GM12878 (cell line): Measurements from ENCODE around the gene CHMP4B. TPM values are rescaled to one million over a fixed set of nuclear protein-coding genes. Genes with fewer than 3 reads are reported as not detected.

Experiments
- polyA plus RNA-seq, 11 experiments: library from polyadenylated mRNA; depleted of rRNA in 4 of 11; unstranded in 6 of 11; stranded (reverse) in 5 of 11; fragments of >200 nt; fragmentation: Nextera tagmentation in 4 of 11; fragmentation: Illumina TruSeq in 1 of 11; extraction: Ambion mirVana in 4 of 11; extraction: Trizol in 1 of 11; gene quantifications; 1 replicate in 1 of 11; 2 replicates in 10 of 11; pipeline versions ENCODE4 v1.2.1 to v1.2.3, GENCODE V29; 2011 to 2016; ENCODE audit warnings: inconsistent platforms in 2 of 11, missing spikeins in 2 of 11, low read depth in 1 of 11
- total RNA-seq, 4 experiments: library from RNA; depleted of rRNA in 3 of 4; stranded (reverse); fragments of >200 nt in 3 of 4; fragmentation: Illumina TruSeq in 1 of 4; extraction: Trizol in 1 of 4; gene quantifications; 2 replicates each; pipeline versions ENCODE4 v1.2.1 to v1.2.3, GENCODE V29; 2013 to 2021

CHMP4B gene
- total and polyA plus RNA-seq, 10 of the 15 experiments (the other 5 are each of a cell fraction or from before 2014, with no cell fraction given): 4.2 to 118 (median 49.6) TPM

Other genes with a start within 250 kb of the CHMP4B start
- 0.27 TPM in 1 of 2 replicates, not detected in the other for gene C20orf144, start 149.0 kb upstream of the CHMP4B start, total RNA-seq (2014; rRNA removed)
- gene C20orf144, start 149.0 kb upstream of the CHMP4B start, total RNA-seq (2014; rRNA removed; fragmentation: Illumina TruSeq; extraction: Trizol): 0.05 and 0.13 TPM in 2 replicates
- gene C20orf144, start 149.0 kb upstream of the CHMP4B start, total RNA-seq (2021): 0.11 and 0.23 TPM in 2 replicates
- gene C20orf144, start 149.0 kb upstream of the CHMP4B start, polyA plus RNA-seq (2011; rRNA removed): 0.07 and 0.12 TPM in 2 replicates
- gene C20orf144, start 149.0 kb upstream of the CHMP4B start, polyA plus RNA-seq (2014; fragmentation: Illumina TruSeq; extraction: Trizol): 0.17 and 0.24 TPM in 2 replicates
- under 1 TPM in 1 of 2 experiments, not detected in 1; 0.04 TPM for gene C20orf144, start 149.0 kb upstream of the CHMP4B start, polyA plus RNA-seq (2014; fragmentation: Nextera tagmentation; extraction: Ambion mirVana)
- gene C20orf144, start 149.0 kb upstream of the CHMP4B start, polyA plus RNA-seq (2014; rRNA removed): 0.27 and 0.61 TPM in 2 replicates
- gene C20orf144, start 149.0 kb upstream of the CHMP4B start, polyA plus RNA-seq (2016; fragmentation: Nextera tagmentation; extraction: Ambion mirVana): under 1 TPM; 0.32 to 0.62 TPM
- 4.3 and 5.0 TPM in 2 replicates for gene ACTL10, start 144.4 kb upstream of the CHMP4B start, total RNA-seq (2014; rRNA removed)
- gene ACTL10, start 144.4 kb upstream of the CHMP4B start, total RNA-seq (2014; rRNA removed; fragmentation: Illumina TruSeq; extraction: Trizol): 0.28 and 0.49 TPM in 2 replicates
- gene ACTL10, start 144.4 kb upstream of the CHMP4B start, total RNA-seq (2021): 3.6 and 3.7 TPM in 2 replicates
- gene ACTL10, start 144.4 kb upstream of the CHMP4B start, polyA plus RNA-seq (2011; rRNA removed): 0.04 and 0.12 TPM in 2 replicates
- 0.21 TPM in 1 of 2 replicates, not detected in the other for gene ACTL10, start 144.4 kb upstream of the CHMP4B start, polyA plus RNA-seq (2014; fragmentation: Illumina TruSeq; extraction: Trizol)
- gene ACTL10, start 144.4 kb upstream of the CHMP4B start, polyA plus RNA-seq (2014; fragmentation: Nextera tagmentation; extraction: Ambion mirVana): under 1 TPM; 0.16 to 0.46 TPM
- 1.3 and 2.4 TPM in 2 replicates for gene ACTL10, start 144.4 kb upstream of the CHMP4B start, polyA plus RNA-seq (2014; rRNA removed)
- gene ACTL10, start 144.4 kb upstream of the CHMP4B start, polyA plus RNA-seq (2016; fragmentation: Nextera tagmentation; extraction: Ambion mirVana): 1 to 10 TPM; 3.6 to 4.7 TPM
- 14.3 and 15.6 TPM in 2 replicates for gene NECAB3, start 136.9 kb upstream of the CHMP4B start, total RNA-seq (2014; rRNA removed)
- gene NECAB3, start 136.9 kb upstream of the CHMP4B start, total RNA-seq (2014; rRNA removed; fragmentation: Illumina TruSeq; extraction: Trizol): 7.3 and 7.6 TPM in 2 replicates
- 13.6 and 14.2 TPM in 2 replicates for gene NECAB3, start 136.9 kb upstream of the CHMP4B start, total RNA-seq (2021)
- 2.1 and 3.6 TPM in 2 replicates for gene NECAB3, start 136.9 kb upstream of the CHMP4B start, polyA plus RNA-seq (2011; rRNA removed)
- 3.4 and 4.6 TPM in 2 replicates for gene NECAB3, start 136.9 kb upstream of the CHMP4B start, polyA plus RNA-seq (2014; fragmentation: Illumina TruSeq; extraction: Trizol)
- gene NECAB3, start 136.9 kb upstream of the CHMP4B start, polyA plus RNA-seq (2014; fragmentation: Nextera tagmentation; extraction: Ambion mirVana): 1 to 10 TPM in 1 of 2 experiments, under 1 TPM in 1; 0.21 to 1.3 TPM
- gene NECAB3, start 136.9 kb upstream of the CHMP4B start, polyA plus RNA-seq (2014; rRNA removed): 14.5 and 17.0 TPM in 2 replicates
- gene NECAB3, start 136.9 kb upstream of the CHMP4B start, polyA plus RNA-seq (2016; fragmentation: Nextera tagmentation; extraction: Ambion mirVana): 1 to 10 TPM; 7.0 to 8.5 TPM
- gene E2F1, start 125.0 kb upstream of the CHMP4B start, total RNA-seq (2014; rRNA removed): 31.6 and 36.7 TPM in 2 replicates
- 22.8 and 26.1 TPM in 2 replicates for gene E2F1, start 125.0 kb upstream of the CHMP4B start, total RNA-seq (2014; rRNA removed; fragmentation: Illumina TruSeq; extraction: Trizol)
- gene E2F1, start 125.0 kb upstream of the CHMP4B start, total RNA-seq (2021): 41.5 and 43.2 TPM in 2 replicates
- 10.0 and 17.8 TPM in 2 replicates for gene E2F1, start 125.0 kb upstream of the CHMP4B start, polyA plus RNA-seq (2011; rRNA removed)
- gene E2F1, start 125.0 kb upstream of the CHMP4B start, polyA plus RNA-seq (2014; fragmentation: Illumina TruSeq; extraction: Trizol): 13.0 and 21.6 TPM in 2 replicates
- gene E2F1, start 125.0 kb upstream of the CHMP4B start, polyA plus RNA-seq (2014; fragmentation: Nextera tagmentation; extraction: Ambion mirVana): 1 to 10 TPM in 1 of 2 experiments, under 1 TPM in 1; 0.29 to 2.1 TPM
- 50.2 and 55.4 TPM in 2 replicates for gene E2F1, start 125.0 kb upstream of the CHMP4B start, polyA plus RNA-seq (2014; rRNA removed)
- gene E2F1, start 125.0 kb upstream of the CHMP4B start, polyA plus RNA-seq (2016; fragmentation: Nextera tagmentation; extraction: Ambion mirVana): 10 to 100 TPM in 1 of 2 experiments, 1 to 10 TPM in 1; 3.2 to 16.7 TPM
- 7.5 and 9.7 TPM in 2 replicates for gene PXMP4, start 91.0 kb upstream of the CHMP4B start, total RNA-seq (2014; rRNA removed)
- 2.1 and 3.6 TPM in 2 replicates for gene PXMP4, start 91.0 kb upstream of the CHMP4B start, total RNA-seq (2014; rRNA removed; fragmentation: Illumina TruSeq; extraction: Trizol)
- 7.6 and 8.9 TPM in 2 replicates for gene PXMP4, start 91.0 kb upstream of the CHMP4B start, total RNA-seq (2021)
- gene PXMP4, start 91.0 kb upstream of the CHMP4B start, polyA plus RNA-seq (2011; rRNA removed): 2.7 and 4.9 TPM in 2 replicates
- 1.3 and 5.4 TPM in 2 replicates for gene PXMP4, start 91.0 kb upstream of the CHMP4B start, polyA plus RNA-seq (2014; fragmentation: Illumina TruSeq; extraction: Trizol)
- gene PXMP4, start 91.0 kb upstream of the CHMP4B start, polyA plus RNA-seq (2014; fragmentation: Nextera tagmentation; extraction: Ambion mirVana): 10 to 100 TPM; 12.2 to 19.2 TPM
- 4.8 and 5.7 TPM in 2 replicates for gene PXMP4, start 91.0 kb upstream of the CHMP4B start, polyA plus RNA-seq (2014; rRNA removed)
- gene PXMP4, start 91.0 kb upstream of the CHMP4B start, polyA plus RNA-seq (2016; fragmentation: Nextera tagmentation; extraction: Ambion mirVana): 10 to 100 TPM; 14.2 to 15.7 TPM
- gene ZNF341, start 79.4 kb upstream of the CHMP4B start, total RNA-seq (2014; rRNA removed): 1.5 and 2.8 TPM in 2 replicates
- gene ZNF341, start 79.4 kb upstream of the CHMP4B start, total RNA-seq (2014; rRNA removed; fragmentation: Illumina TruSeq; extraction: Trizol): 1.1 and 1.4 TPM in 2 replicates
- gene ZNF341, start 79.4 kb upstream of the CHMP4B start, total RNA-seq (2021): 4.0 and 5.0 TPM in 2 replicates
- gene ZNF341, start 79.4 kb upstream of the CHMP4B start, polyA plus RNA-seq (2011; rRNA removed): 0.86 and 2.5 TPM in 2 replicates
- gene ZNF341, start 79.4 kb upstream of the CHMP4B start, polyA plus RNA-seq (2014; fragmentation: Illumina TruSeq; extraction: Trizol): 0.63 and 2.4 TPM in 2 replicates
- gene ZNF341, start 79.4 kb upstream of the CHMP4B start, polyA plus RNA-seq (2014; fragmentation: Nextera tagmentation; extraction: Ambion mirVana): under 1 TPM; 0.18 to 0.46 TPM
- 3.0 and 4.1 TPM in 2 replicates for gene ZNF341, start 79.4 kb upstream of the CHMP4B start, polyA plus RNA-seq (2014; rRNA removed)
- 1 to 10 TPM; 3.8 to 4.0 TPM for gene ZNF341, start 79.4 kb upstream of the CHMP4B start, polyA plus RNA-seq (2016; fragmentation: Nextera tagmentation; extraction: Ambion mirVana)
- 85.5 and 96.0 TPM in 2 replicates for gene RALY, start 182.6 kb downstream of the CHMP4B start, total RNA-seq (2014; rRNA removed)
- 111 and 123 TPM in 2 replicates for gene RALY, start 182.6 kb downstream of the CHMP4B start, total RNA-seq (2014; rRNA removed; fragmentation: Illumina TruSeq; extraction: Trizol)
- gene RALY, start 182.6 kb downstream of the CHMP4B start, total RNA-seq (2021): 191 and 192 TPM in 2 replicates
- gene RALY, start 182.6 kb downstream of the CHMP4B start, polyA plus RNA-seq (2011; rRNA removed): 98.7 and 139 TPM in 2 replicates
- gene RALY, start 182.6 kb downstream of the CHMP4B start, polyA plus RNA-seq (2014; fragmentation: Illumina TruSeq; extraction: Trizol): 45.6 and 135 TPM in 2 replicates
- 1 to 10 TPM; 1.2 to 6.2 TPM for gene RALY, start 182.6 kb downstream of the CHMP4B start, polyA plus RNA-seq (2014; fragmentation: Nextera tagmentation; extraction: Ambion mirVana)
- 246 and 279 TPM in 2 replicates for gene RALY, start 182.6 kb downstream of the CHMP4B start, polyA plus RNA-seq (2014; rRNA removed)
- gene RALY, start 182.6 kb downstream of the CHMP4B start, polyA plus RNA-seq (2016; fragmentation: Nextera tagmentation; extraction: Ambion mirVana): 100 to 1,000 TPM; 214 to 234 TPM